Neural cell (in vitro differentiated cells): ENCODE measurements around the gene XIRP2. TPM values are rescaled to one million over a fixed set of nuclear protein-coding genes. Genes with fewer than 3 reads are reported as not detected.

ENCODE experiments used
- H2AFZ ChIP-seq: fragments of 200-600, 300-800 bp; sonication (generic), shearing (Covaris generic); 2 replicates; pipeline ENCODE4 v1.6.0; 2014; ENCODE audit warnings: low read depth, mild to moderate bottlenecking, antibody characterized with exemption, low read length, moderate library complexity
- H3F3A ChIP-seq: fragments of 200-600 bp; shearing (Covaris generic); 2 replicates; pipeline ENCODE4 v1.6.1; 2016; ENCODE audit warnings: mild to moderate bottlenecking, moderate library complexity, mixed read lengths, antibody characterized with exemption, low read length; ENCODE audit not compliant: insufficient read depth, poor library complexity, severe bottlenecking
- H3K27ac ChIP-seq: fragments of 200-600, 300-800 bp; sonication (generic), shearing (Covaris generic); 2 replicates; pipeline ENCODE4 v1.5.1; 2014; ENCODE audit warnings: mild to moderate bottlenecking, low read length, moderate library complexity
- H3K27me3 ChIP-seq: fragments of 300-800, 200-600 bp; sonication (generic), shearing (Covaris generic); 2 replicates; pipeline ENCODE4 v1.6.0; 2014; ENCODE audit warnings: mild to moderate bottlenecking, low read depth, low read length, moderate library complexity; ENCODE audit not compliant: insufficient read depth
- H3K36me3 ChIP-seq: fragments of 300-800, 200-600 bp; sonication (generic), shearing (Covaris generic); 2 replicates; pipeline ENCODE4 v1.5.1; 2014; ENCODE audit warnings: mild to moderate bottlenecking, antibody characterized with exemption, low read length, moderate library complexity; ENCODE audit not compliant: insufficient read depth
- H3K4me2 ChIP-seq: fragments of 300-800, 200-600 bp; sonication (generic), shearing (Covaris generic); 2 replicates; pipeline ENCODE4 v1.6.0; 2014; ENCODE audit warnings: mild to moderate bottlenecking, low read length
- H3K4me3 ChIP-seq: fragments of 300-800, 200-600 bp; sonication (generic), shearing (Covaris generic); 2 replicates; pipeline ENCODE4 v1.5.1; 2014; ENCODE audit warnings: mild to moderate bottlenecking, low read length, moderate library complexity
- H3K79me2 ChIP-seq: fragments of 200-600 bp; shearing (Covaris generic); replicated peaks from 2 replicates; pipeline ENCODE4 v1.6.0; 2014; ENCODE audit warnings: mild to moderate bottlenecking, low read length, moderate library complexity; ENCODE audit not compliant: insufficient read depth
- H3K9ac ChIP-seq: fragments of 300-800, 200-600 bp; sonication (generic), shearing (Covaris generic); 2 replicates; pipeline ENCODE4 v1.6.1; 2016; ENCODE audit warnings: mild to moderate bottlenecking, low read length, mixed read lengths
- H3K9me2 ChIP-seq: fragments of 200-600 bp; shearing (Covaris generic); 2 replicates; pipeline ENCODE4 v1.6.1; 2016; ENCODE audit warnings: mild to moderate bottlenecking, low read length, mixed read lengths; ENCODE audit not compliant: insufficient read depth
- H3K9me3 ChIP-seq: fragments of 200-600, 300-800 bp; sonication (generic), shearing (Covaris generic); 2 replicates; pipeline ENCODE4 v1.6.1; 2016; ENCODE audit warnings: mild to moderate bottlenecking, mixed run types, low read length, moderate library complexity, mixed read lengths
- H4K20me1 ChIP-seq: fragments of 200-600 bp; shearing (Covaris generic); 2 replicates; pipeline ENCODE4 v1.6.1; 2016; ENCODE audit warnings: mild to moderate bottlenecking, mixed run types; ENCODE audit not compliant: insufficient read depth
- EP300 ChIP-seq: fragments of 450-650 bp; conservative IDR thresholded peaks from 2 replicates; pipeline ENCODE4 v1.6.1; 2014; ENCODE audit warnings: antibody characterized with exemption, mild to moderate bottlenecking, moderate library complexity; ENCODE audit not compliant: poor library complexity, severe bottlenecking
- EZH2 ChIP-seq: fragments of 200-600, 300-800 bp; shearing (Covaris generic), sonication (generic); IDR thresholded peaks from 2 replicates; pipeline ENCODE4 v1.6.1; 2014; ENCODE audit warnings: antibody characterized with exemption, low read length, borderline replicate concordance, mild to moderate bottlenecking; ENCODE audit not compliant: insufficient read depth, poor library complexity, severe bottlenecking
- MXI1 ChIP-seq: fragments of 450-650 bp; conservative IDR thresholded peaks from 2 replicates; pipeline ENCODE4 v1.6.1; 2014; ENCODE audit warnings: antibody characterized with exemption, mild to moderate bottlenecking; ENCODE audit not compliant: poor library complexity, severe bottlenecking
- POLR2AphosphoS5 ChIP-seq: IDR thresholded peaks from 2 replicates; pipeline ENCODE4 v1.6.1; 2012
- RAD21 ChIP-seq: fragments of 450-650 bp; conservative IDR thresholded peaks from 2 replicates; pipeline ENCODE4 v1.6.1; 2014; ENCODE audit warnings: antibody characterized with exemption, mild to moderate bottlenecking, moderate library complexity
- SMC3 ChIP-seq: fragments of 450-650 bp; conservative IDR thresholded peaks from 2 replicates; pipeline ENCODE4 v1.6.1; 2014; ENCODE audit warnings: antibody characterized with exemption, mild to moderate bottlenecking, moderate library complexity; ENCODE audit not compliant: poor library complexity
- TAF1 ChIP-seq: IDR thresholded peaks from 2 replicates; pipeline ENCODE4 v1.6.1; 2012; ENCODE audit warnings: low read depth
- polyA plus RNA-seq: library from polyadenylated mRNA; depleted of rRNA; stranded (reverse); fragments of >200 nt; gene quantifications from 2 replicates; pipeline ENCODE4 v1.2.3, GENCODE V29; 2014
- TF ChIP-seq, protein P1 (sequence below): fragments of 450-650 bp; IDR thresholded peaks from 2 replicates; pipeline ENCODE4 v1.5.1; 2014; ENCODE audit warnings: antibody characterized with exemption, mild to moderate bottlenecking, moderate library complexity; ENCODE audit not compliant: poor library complexity, severe bottlenecking
- TF ChIP-seq, protein P2 (sequence below): IDR thresholded peaks from 2 replicates; pipeline ENCODE4 v1.6.1; 2012; ENCODE audit warnings: borderline replicate concordance

Gene XIRP2
- polyA plus RNA-seq, 1 donor from 2014 or later: not detected

DNA sequence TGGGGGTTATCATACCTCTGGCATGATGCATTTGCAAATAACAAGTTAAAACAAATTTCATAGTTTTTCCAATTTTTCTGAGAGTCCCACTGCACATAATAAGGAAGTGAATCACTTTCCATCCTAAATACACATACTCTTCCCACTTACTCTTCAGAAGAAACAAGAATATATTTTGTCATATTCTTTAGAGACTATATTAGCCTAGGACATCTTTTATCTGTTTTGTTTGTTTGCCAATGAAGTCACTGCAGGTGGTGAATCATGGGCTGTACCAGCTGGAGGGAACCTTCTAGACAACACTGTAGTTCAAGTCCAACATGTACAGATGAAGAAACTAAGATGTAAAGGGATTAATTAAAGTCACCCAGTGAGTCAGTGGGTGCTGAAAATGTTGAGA is 116.8 kb downstream of the XIRP2 start:
- Histone ChIP-seq H4K20me1 (no peaks in the 10 kb centered on the region), H3K79me2 (no peaks in the 10 kb centered on the region), H3K4me3 (no peak overlapping the region), H3F3A (no peaks in the 10 kb centered on the region), H3K27me3 (no peaks in the 10 kb centered on the region), H2AFZ (no peak overlapping the region), H3K9ac (no peak overlapping the region), H3K27ac (no peak overlapping the region), H3K9me3 (no peaks in the 10 kb centered on the region), H3K36me3 (no peaks in the 10 kb centered on the region), H3K4me2 (no peak overlapping the region), H3K9me2 (no peaks in the 10 kb centered on the region)
- TF ChIP-seq POLR2AphosphoS5: no peak
- no peak for TF ChIP-seq MXI1
- TF ChIP-seq EZH2: no peak
- TF ChIP-seq TAF1: no peak
- TF ChIP-seq, protein P1, sequence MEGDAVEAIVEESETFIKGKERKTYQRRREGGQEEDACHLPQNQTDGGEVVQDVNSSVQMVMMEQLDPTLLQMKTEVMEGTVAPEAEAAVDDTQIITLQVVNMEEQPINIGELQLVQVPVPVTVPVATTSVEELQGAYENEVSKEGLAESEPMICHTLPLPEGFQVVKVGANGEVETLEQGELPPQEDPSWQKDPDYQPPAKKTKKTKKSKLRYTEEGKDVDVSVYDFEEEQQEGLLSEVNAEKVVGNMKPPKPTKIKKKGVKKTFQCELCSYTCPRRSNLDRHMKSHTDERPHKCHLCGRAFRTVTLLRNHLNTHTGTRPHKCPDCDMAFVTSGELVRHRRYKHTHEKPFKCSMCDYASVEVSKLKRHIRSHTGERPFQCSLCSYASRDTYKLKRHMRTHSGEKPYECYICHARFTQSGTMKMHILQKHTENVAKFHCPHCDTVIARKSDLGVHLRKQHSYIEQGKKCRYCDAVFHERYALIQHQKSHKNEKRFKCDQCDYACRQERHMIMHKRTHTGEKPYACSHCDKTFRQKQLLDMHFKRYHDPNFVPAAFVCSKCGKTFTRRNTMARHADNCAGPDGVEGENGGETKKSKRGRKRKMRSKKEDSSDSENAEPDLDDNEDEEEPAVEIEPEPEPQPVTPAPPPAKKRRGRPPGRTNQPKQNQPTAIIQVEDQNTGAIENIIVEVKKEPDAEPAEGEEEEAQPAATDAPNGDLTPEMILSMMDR: no peak
- TF ChIP-seq SMC3: no peak
- TF ChIP-seq EP300: no peak

DNA sequence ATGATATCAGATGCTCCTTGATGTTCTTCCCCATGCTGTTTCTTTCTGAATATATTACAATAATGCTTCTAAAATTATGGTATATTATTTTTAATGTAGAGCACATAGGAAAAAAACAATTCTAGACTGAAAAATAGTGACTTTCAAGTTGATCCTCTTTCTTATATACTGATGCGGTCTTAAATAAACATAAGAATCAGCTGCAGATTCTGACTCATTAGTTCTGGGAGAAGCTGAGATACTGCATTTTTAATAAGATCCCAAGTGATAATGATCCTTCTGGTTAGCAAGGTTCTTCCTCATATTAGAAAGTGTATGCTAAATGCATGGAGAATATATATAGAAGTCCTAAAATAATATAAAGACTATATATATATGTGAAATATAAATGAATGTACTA is 124.9 kb downstream of the XIRP2 start:
- TF ChIP-seq EP300 (no peak), EZH2 (no peak), POLR2AphosphoS5 (no peak), TAF1 (no peak), MXI1 (no peak), SMC3 (no peak), RAD21 (no peak)
- TF ChIP-seq, protein P2, sequence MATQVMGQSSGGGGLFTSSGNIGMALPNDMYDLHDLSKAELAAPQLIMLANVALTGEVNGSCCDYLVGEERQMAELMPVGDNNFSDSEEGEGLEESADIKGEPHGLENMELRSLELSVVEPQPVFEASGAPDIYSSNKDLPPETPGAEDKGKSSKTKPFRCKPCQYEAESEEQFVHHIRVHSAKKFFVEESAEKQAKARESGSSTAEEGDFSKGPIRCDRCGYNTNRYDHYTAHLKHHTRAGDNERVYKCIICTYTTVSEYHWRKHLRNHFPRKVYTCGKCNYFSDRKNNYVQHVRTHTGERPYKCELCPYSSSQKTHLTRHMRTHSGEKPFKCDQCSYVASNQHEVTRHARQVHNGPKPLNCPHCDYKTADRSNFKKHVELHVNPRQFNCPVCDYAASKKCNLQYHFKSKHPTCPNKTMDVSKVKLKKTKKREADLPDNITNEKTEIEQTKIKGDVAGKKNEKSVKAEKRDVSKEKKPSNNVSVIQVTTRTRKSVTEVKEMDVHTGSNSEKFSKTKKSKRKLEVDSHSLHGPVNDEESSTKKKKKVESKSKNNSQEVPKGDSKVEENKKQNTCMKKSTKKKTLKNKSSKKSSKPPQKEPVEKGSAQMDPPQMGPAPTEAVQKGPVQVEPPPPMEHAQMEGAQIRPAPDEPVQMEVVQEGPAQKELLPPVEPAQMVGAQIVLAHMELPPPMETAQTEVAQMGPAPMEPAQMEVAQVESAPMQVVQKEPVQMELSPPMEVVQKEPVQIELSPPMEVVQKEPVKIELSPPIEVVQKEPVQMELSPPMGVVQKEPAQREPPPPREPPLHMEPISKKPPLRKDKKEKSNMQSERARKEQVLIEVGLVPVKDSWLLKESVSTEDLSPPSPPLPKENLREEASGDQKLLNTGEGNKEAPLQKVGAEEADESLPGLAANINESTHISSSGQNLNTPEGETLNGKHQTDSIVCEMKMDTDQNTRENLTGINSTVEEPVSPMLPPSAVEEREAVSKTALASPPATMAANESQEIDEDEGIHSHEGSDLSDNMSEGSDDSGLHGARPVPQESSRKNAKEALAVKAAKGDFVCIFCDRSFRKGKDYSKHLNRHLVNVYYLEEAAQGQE: no peak
- TF ChIP-seq, protein P1: no peak
- Histone ChIP-seq H3K9ac (no peak overlapping the region), H3F3A (no peaks in the 10 kb centered on the region), H2AFZ (no peak overlapping the region), H3K79me2 (no peaks in the 10 kb centered on the region), H3K36me3 (no peaks in the 10 kb centered on the region), H3K9me2 (no peaks in the 10 kb centered on the region), H4K20me1 (no peaks in the 10 kb centered on the region), H3K4me3 (no peak overlapping the region), H3K27ac (no peak overlapping the region), H3K27me3 (no peaks in the 10 kb centered on the region), H3K9me3 (no peaks in the 10 kb centered on the region), H3K4me2 (no peak overlapping the region)
